Loucy (cell line): ENCODE measurements around the gene STARD6.
"Not testable (repeated sequence)": the region's sequence is repeated elsewhere in the genome, so short reads cannot be mapped to it uniquely, and the experiment has no call there.

ENCODE experiments used
- H2AFZ ChIP-seq: fragments of 200-600 bp; sonication (generic); 2 replicates; pipeline ENCODE4 v1.6.0; 2016; ENCODE audit warnings: antibody characterized with exemption, mild to moderate bottlenecking, low read length, moderate library complexity
- H3F3A ChIP-seq: fragments of 200-600 bp; 2 replicates; pipeline ENCODE4 v1.6.0; 2016; ENCODE audit warnings: antibody characterized with exemption, low read depth, mild to moderate bottlenecking
- H3K27me3 ChIP-seq: fragments of 200-600 bp; sonication (generic); 2 replicates; pipeline ENCODE4 v1.6.1; 2014; ENCODE audit warnings: low read length, mild to moderate bottlenecking; ENCODE audit not compliant: insufficient read depth, poor library complexity, severe bottlenecking
- H3K36me3 ChIP-seq: fragments of 200-600 bp; sonication (generic); 2 replicates; pipeline ENCODE4 v1.6.1; 2016; ENCODE audit warnings: low read length; ENCODE audit not compliant: insufficient read depth
- H3K4me1 ChIP-seq: fragments of 200-600 bp; sonication (generic); 2 replicates; pipeline ENCODE4 v1.5.1; 2014; ENCODE audit warnings: low read length, mild to moderate bottlenecking; ENCODE audit not compliant: insufficient read depth, poor library complexity, severe bottlenecking
- H3K4me2 ChIP-seq: fragments of 200-600 bp; sonication (generic); 2 replicates; pipeline ENCODE4 v1.6.0; 2014; ENCODE audit warnings: antibody characterized with exemption, low read length, low read depth, mild to moderate bottlenecking; ENCODE audit not compliant: poor library complexity, severe bottlenecking
- H3K4me3 ChIP-seq: fragments of 200-600 bp; sonication (generic); 2 replicates; pipeline ENCODE4 v1.5.1; 2014; ENCODE audit warnings: low read length, mild to moderate bottlenecking, mixed read lengths; ENCODE audit not compliant: poor library complexity, severe bottlenecking
- H3K79me2 ChIP-seq: fragments of 200-600 bp; sonication (generic); 2 replicates; pipeline ENCODE4 v1.6.1; 2014; ENCODE audit warnings: low read length; ENCODE audit not compliant: insufficient read depth
- H3K9ac ChIP-seq: fragments of 200-600 bp; sonication (generic); 2 replicates; pipeline ENCODE4 v1.6.0; 2014; ENCODE audit warnings: mild to moderate bottlenecking, low read depth, low read length, moderate library complexity; ENCODE audit not compliant: poor library complexity, severe bottlenecking
- H3K9me2 ChIP-seq: fragments of 200-600 bp; sonication (generic); replicated peaks from 2 replicates; pipeline ENCODE4 v1.6.1; 2016; ENCODE audit warnings: low read depth, low read length, mixed read lengths
- H3K9me3 ChIP-seq: fragments of 200-600 bp; sonication (generic); 2 replicates; pipeline ENCODE4 v1.6.1; 2014; ENCODE audit warnings: mild to moderate bottlenecking, antibody characterized with exemption, low read length, low read depth; ENCODE audit not compliant: insufficient read depth
- H4K20me1 ChIP-seq: fragments of 200-600 bp; sonication (generic); 2 replicates; pipeline ENCODE4 v1.6.0; 2014; ENCODE audit warnings: antibody characterized with exemption, low read length, mild to moderate bottlenecking; ENCODE audit not compliant: insufficient read depth, poor library complexity, severe bottlenecking
- CTCF ChIP-seq: fragments of 200-600 bp; sonication (generic); conservative IDR thresholded peaks from 2 replicates; pipeline ENCODE4 v1.5.1; 2014; ENCODE audit warnings: mild to moderate bottlenecking, antibody characterized with exemption, low read length
- EZH2phosphoT487 ChIP-seq: fragments of 200-600 bp; IDR thresholded peaks from 2 replicates; pipeline ENCODE4 v1.6.1; 2018; ENCODE audit warnings: antibody characterized with exemption, mild to moderate bottlenecking, moderate library complexity, borderline replicate concordance

Gene STARD6

DNA sequence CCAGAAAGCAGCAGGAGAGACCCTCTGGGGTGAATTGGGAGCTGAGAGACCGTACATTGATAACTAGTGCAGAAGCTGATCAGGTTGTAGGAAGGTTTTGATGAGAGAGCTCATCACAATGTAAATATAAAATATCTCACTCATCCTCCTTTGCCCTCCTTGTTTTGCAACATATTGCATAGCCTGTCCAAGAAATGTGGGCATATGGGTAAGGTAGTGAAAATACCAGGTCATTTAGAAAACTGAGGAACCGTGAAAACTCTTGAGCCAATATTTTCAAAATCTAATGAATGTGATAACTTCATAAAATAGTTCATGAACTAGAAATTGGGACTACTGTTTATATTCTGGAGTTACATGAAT is 31.5 kb upstream of the STARD6 start:
- no peaks in the 10 kb centered on the region for H3K9me2 ChIP-seq
- peaks cover 41% of the 10 kb centered on the region for H3K4me1 ChIP-seq
- H3K9me3 ChIP-seq = no peaks in the 10 kb centered on the region
- H4K20me1 ChIP-seq = no peaks in the 10 kb centered on the region
- no peaks in the 10 kb centered on the region for H3F3A ChIP-seq
- no peaks in the 10 kb centered on the region for H3K79me2 ChIP-seq
- H3K27me3 ChIP-seq = no peaks in the 10 kb centered on the region
- peak overlapping the region; percentile 71 for H3K4me3 ChIP-seq
- peak overlapping the region; percentile 74 for H3K9ac ChIP-seq
- peak overlapping the region; percentile 85 for H3K4me2 ChIP-seq
- no peaks in the 10 kb centered on the region for H3K36me3 ChIP-seq
- TF ChIP-seq EZH2phosphoT487 = no peak
- TF ChIP-seq CTCF = no peak
- peak overlapping the region; percentile 59; the same call in 1 of the 2 replicates for H2AFZ ChIP-seq

- Histone ChIP-seq H3K79me2 (no peaks in the 10 kb centered on the region), H3K4me3 (peak overlapping the region; percentile 71), H3K27me3 (no peaks in the 10 kb centered on the region), H3K4me2 (peak overlapping the region; percentile 85), H4K20me1 (no peaks in the 10 kb centered on the region), H3F3A (no peaks in the 10 kb centered on the region), H3K4me1 (peaks cover 41% of the 10 kb centered on the region), H3K9ac (peak overlapping the region; percentile 74), H3K36me3 (no peaks in the 10 kb centered on the region), H3K9me2 (no peaks in the 10 kb centered on the region), H2AFZ (peak overlapping the region; percentile 59), H3K9me3 (no peaks in the 10 kb centered on the region)
- no peak for TF ChIP-seq EZH2phosphoT487
- no peak for TF ChIP-seq CTCF
Measured at GRCh38 chr18:54388203-54389142, 30.8 kb upstream of the STARD6 start.

GRCh38 chr18:54387631-54388030 is 30.0 kb upstream of the STARD6 start:
- H3K9ac ChIP-seq = peak overlapping the region; percentile 74
- H3K27me3 ChIP-seq = no peaks in the 10 kb centered on the region
- H2AFZ ChIP-seq = no peak overlapping the region
- no peaks in the 10 kb centered on the region for H4K20me1 ChIP-seq
- no peaks in the 10 kb centered on the region for H3K79me2 ChIP-seq
- peak overlapping the region; percentile 85 for H3K4me2 ChIP-seq
- no peaks in the 10 kb centered on the region for H3F3A ChIP-seq
- no peak overlapping the region for H3K4me3 ChIP-seq
- peaks cover 41% of the 10 kb centered on the region for H3K4me1 ChIP-seq
- no peaks in the 10 kb centered on the region for H3K9me2 ChIP-seq
- no peaks in the 10 kb centered on the region for H3K36me3 ChIP-seq
- no peaks in the 10 kb centered on the region for H3K9me3 ChIP-seq
- TF ChIP-seq EZH2phosphoT487 (no peak), CTCF (no peak)

DNA sequence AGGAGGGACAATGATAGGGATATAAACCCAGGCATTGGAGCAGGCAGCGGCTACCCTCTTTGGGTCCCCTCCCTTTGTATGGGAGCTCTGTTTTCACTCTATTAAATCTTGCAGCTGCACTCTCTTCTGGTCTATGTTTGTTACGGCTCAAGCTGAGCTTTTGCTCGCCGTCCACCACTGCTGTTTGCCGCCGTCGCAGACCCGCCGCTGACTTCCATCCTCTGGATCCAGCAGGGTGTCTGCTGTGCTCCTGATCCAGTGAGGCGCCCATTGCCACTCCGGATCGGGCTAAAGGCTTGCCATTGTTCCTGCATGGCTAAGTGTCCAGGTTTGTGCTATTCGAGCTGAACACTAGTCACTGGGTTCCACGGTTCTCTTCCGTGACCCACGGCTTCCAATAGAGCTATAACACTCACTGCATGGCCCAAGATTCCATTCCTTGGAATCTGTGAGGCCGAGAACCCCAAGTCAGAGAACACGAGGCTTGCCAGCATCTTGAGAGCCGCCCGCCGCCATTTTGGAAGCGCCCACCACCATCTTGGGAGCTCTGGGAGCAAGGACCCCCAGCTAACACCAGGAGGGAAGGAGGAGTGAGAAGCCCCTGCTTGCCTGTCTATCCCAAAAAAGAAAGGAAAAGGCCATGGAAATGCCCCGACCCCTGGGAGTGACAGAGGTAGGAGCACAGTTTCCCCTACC is 29.3 kb upstream of the STARD6 start:
- not testable (repeated sequence) for H3K4me2 ChIP-seq, H3K27me3 ChIP-seq, H3K9ac ChIP-seq, H3K4me3 ChIP-seq, H3K9me3 ChIP-seq, H3F3A ChIP-seq, H4K20me1 ChIP-seq, H2AFZ ChIP-seq, H3K36me3 ChIP-seq, H3K79me2 ChIP-seq, H3K9me2 ChIP-seq
- peaks cover 38% of the 10 kb centered on the region for H3K4me1 ChIP-seq
